MM.1S (cell line): ENCODE data around the gene CACNA1E.

Experiments used
- CTCF ChIP-seq: fragments of 300-600 bp; sonication (generic); IDR thresholded peaks from 2 replicates; pipeline ENCODE4 v1.5.1; 2016; ENCODE audit warnings: antibody characterized with exemption, low read length, mixed read lengths
- EZH2 ChIP-seq: fragments of 300-600 bp; sonication (generic); optimal IDR thresholded peaks from 2 replicates; pipeline ENCODE3; 2017; ENCODE audit warnings: low read depth, mild to moderate bottlenecking, antibody characterized with exemption, low read length, mixed read lengths
- EZH2phosphoT487 ChIP-seq: fragments of 300-600 bp; sonication (generic); IDR thresholded peaks from 2 replicates; pipeline ENCODE4 v1.6.1; 2018; ENCODE audit warnings: antibody characterized with exemption, low read length

GRCh38 chr1:181662606-181663005, 179.3 kb downstream of the CACNA1E start:
- no peak for TF ChIP-seq CTCF
- TF ChIP-seq EZH2: no peak
- TF ChIP-seq EZH2phosphoT487: no peak
